ENCODE measurements around the gene SLC26A8.

DNA sequence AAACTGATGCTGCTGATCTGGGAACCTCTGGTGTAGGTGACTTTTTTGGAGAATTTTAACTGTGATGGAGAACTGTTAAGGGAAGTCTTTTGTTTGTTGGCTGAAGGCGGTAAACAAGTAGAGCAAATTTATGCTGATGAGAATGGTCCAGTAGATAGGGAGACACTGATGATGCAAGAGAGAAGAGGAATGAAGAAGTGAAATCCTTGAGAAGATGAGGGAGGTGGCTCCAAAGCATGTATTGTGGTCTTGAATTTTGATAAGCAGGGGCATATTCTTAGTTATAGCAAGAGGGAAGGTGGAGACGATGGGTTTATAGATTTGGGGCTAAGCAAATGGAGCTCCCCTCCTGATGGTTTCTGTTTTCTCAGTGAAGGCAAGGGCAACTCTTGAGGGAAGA lies 25.1 kb upstream of the SLC26A8 start:
- TF ChIP-seq POLR2A (IDR thresholded peaks at IDR 0.05; ENCODE audit: low read depth, low read length) (no peak), POLR2AphosphoS5 (IDR thresholded peaks at IDR 0.05; ENCODE audit: low read depth, low read length) (no peak)
